ENCODE data around the gene AFMID.

GRCh38 chr17:78172249-78173051 is 14.7 kb upstream of the AFMID start:
- TF ChIP-seq CTCF (IDR thresholded peaks at IDR 0.05) (no peak), POLR2AphosphoS5 (IDR thresholded peaks at IDR 0.05) (peak in 2 of 3 donors; percentile 54 to 64)
